ENCODE results near the gene NDST3.
A peak's percentile ranks its signal among the peaks of the same experiment; 100 is the strongest.

NDST3 gene

GRCh38 chr4:118033148-118034052 is 886 bp upstream of the NDST3 start:
- H3K4me3 ChIP-seq (ENCODE audit: control insufficient read depth, low read depth, low read length): peak overlapping the region; percentile 33
- no peak for TF ChIP-seq CTCF (conservative IDR thresholded peaks at IDR 0.05; ENCODE audit: control insufficient read depth, insufficient read depth, low read depth, low read length)
- DNase-seq (ENCODE audit: low read depth): peak; percentile 21

DNA sequence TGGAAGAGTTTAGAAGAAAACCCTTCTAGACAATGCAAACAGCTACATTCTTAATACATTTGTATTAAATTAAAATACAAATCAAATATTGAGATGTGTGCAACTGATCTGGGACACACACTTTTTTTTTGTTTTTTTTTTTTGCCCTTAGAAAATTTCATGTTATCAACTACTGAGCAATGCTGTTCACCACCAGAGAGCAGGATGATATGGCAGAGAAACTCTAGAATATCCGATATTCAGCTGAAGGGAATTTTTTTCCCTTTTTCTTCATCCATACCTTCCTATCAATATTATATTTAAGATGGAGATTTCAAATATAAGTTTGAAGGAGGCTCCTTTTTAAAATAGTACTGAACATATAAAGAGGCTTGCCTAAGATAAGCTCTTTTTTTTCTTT is 1.0 kb downstream of the NDST3 start:
- TF ChIP-seq CTCF (conservative IDR thresholded peaks at IDR 0.05; ENCODE audit: control insufficient read depth, insufficient read depth, low read depth, low read length): no peak
- H3K4me3 ChIP-seq (ENCODE audit: control insufficient read depth, low read depth, low read length): no peak overlapping the region
- no peak for DNase-seq (ENCODE audit: low read depth)

- TF ChIP-seq CTCF (conservative IDR thresholded peaks at IDR 0.05; ENCODE audit: control insufficient read depth, insufficient read depth, low read depth, low read length): no peak
- no peak for DNase-seq (ENCODE audit: low read depth)
- H3K4me3 ChIP-seq (ENCODE audit: control insufficient read depth, low read depth, low read length): no peak overlapping the region
Observed at GRCh38 chr4:118036336-118036735, 2.0 kb downstream of the NDST3 start.

- no peak for DNase-seq (ENCODE audit: low read depth)
- H3K4me3 ChIP-seq (ENCODE audit: control insufficient read depth, low read depth, low read length): no peak overlapping the region
- no peak for TF ChIP-seq CTCF (conservative IDR thresholded peaks at IDR 0.05; ENCODE audit: control insufficient read depth, insufficient read depth, low read depth, low read length)
Observed at GRCh38 chr4:118037955-118038354, 3.7 kb downstream of the NDST3 start.

GRCh38 chr4:118046323-118046722 is 12.0 kb downstream of the NDST3 start:
- H3K4me3 ChIP-seq (ENCODE audit: control insufficient read depth, low read depth, low read length): no peak overlapping the region
- DNase-seq (ENCODE audit: low read depth): no peak
- TF ChIP-seq CTCF (conservative IDR thresholded peaks at IDR 0.05; ENCODE audit: control insufficient read depth, insufficient read depth, low read depth, low read length): no peak

- H3K4me3 ChIP-seq (ENCODE audit: control insufficient read depth, low read depth, low read length): no peak overlapping the region
- no peak for TF ChIP-seq CTCF (conservative IDR thresholded peaks at IDR 0.05; ENCODE audit: control insufficient read depth, insufficient read depth, low read depth, low read length)
- DNase-seq (ENCODE audit: low read depth): no peak
Observed at GRCh38 chr4:118047043-118047442, 12.8 kb downstream of the NDST3 start.

Data from fibroblast of mammary gland (primary cell).